Measurements from ENCODE around the gene ABCA9. TPM values are rescaled to one million over a fixed set of nuclear protein-coding genes. Genes with fewer than 3 reads are reported as not detected.

ABCA9 gene
- total and polyA plus RNA-seq, 2 donors from 2014 or later, result 0.45 to 2.0 TPM

GRCh38 chr17:69030169-69030568 lies 30.6 kb downstream of the ABCA9 start:
- intact Hi-C loops (cut with DNase I), result no loop called here
- no peaks in the 10 kb centered on the region for H3K36me3 ChIP-seq (ENCODE audit: control insufficient read depth in 2 of 3, insufficient read depth in 3 of 3, low read length in 3 of 3)
- H3K4me3 ChIP-seq (ENCODE audit: low read length in 3 of 3), result no peak overlapping the region
- no peaks in the 10 kb centered on the region for H3K27me3 ChIP-seq (ENCODE audit: control insufficient read depth, insufficient read depth, low read length)
- no peak for DNase-seq
- peaks cover 0 to 2% (median 0%) of the 10 kb centered on the region in 3 donors for H3K9me3 ChIP-seq (ENCODE audit: control insufficient read depth in 2 of 3, insufficient read depth in 1 of 3, low read length in 3 of 3)
- no peak for TF ChIP-seq CTCF (IDR thresholded peaks at IDR 0.05; ENCODE audit: borderline replicate concordance, extremely low read depth, insufficient read depth)
- no peaks in the 10 kb centered on the region for H3K4me1 ChIP-seq (ENCODE audit: control insufficient read depth in 2 of 3, insufficient read depth in 2 of 3, low read depth in 1 of 3, low read length in 3 of 3)
- FAIRE-seq, result no peak
- no peak overlapping the region for H3K9ac ChIP-seq (ENCODE audit: low read length in 3 of 3)
- no peak overlapping the region for H3K27ac ChIP-seq (ENCODE audit: low read depth in 2 of 2, low read length in 2 of 2)

GRCh38 chr17:69018687-69019086 lies 42.0 kb downstream of the ABCA9 start:
- H3K9me3 ChIP-seq (ENCODE audit: control insufficient read depth in 2 of 3, insufficient read depth in 1 of 3, low read length in 3 of 3), result no peaks in the 10 kb centered on the region
- no peak overlapping the region for H3K4me3 ChIP-seq (ENCODE audit: low read length in 3 of 3)
- FAIRE-seq, result no peak
- no peaks in the 10 kb centered on the region for H3K36me3 ChIP-seq (ENCODE audit: control insufficient read depth in 2 of 3, insufficient read depth in 3 of 3, low read length in 3 of 3)
- no peak for DNase-seq
- H3K27ac ChIP-seq (ENCODE audit: low read depth in 2 of 2, low read length in 2 of 2), result no peak overlapping the region
- TF ChIP-seq CTCF (IDR thresholded peaks at IDR 0.05; ENCODE audit: borderline replicate concordance, extremely low read depth, insufficient read depth), result no peak
- H3K27me3 ChIP-seq (ENCODE audit: control insufficient read depth, insufficient read depth, low read length), result no peaks in the 10 kb centered on the region
- no peak overlapping the region for H3K9ac ChIP-seq (ENCODE audit: low read length in 3 of 3)
- intact Hi-C loops (cut with DNase I), result no loop called here
- H3K4me1 ChIP-seq (ENCODE audit: control insufficient read depth in 2 of 3, insufficient read depth in 2 of 3, low read depth in 1 of 3, low read length in 3 of 3), result no peaks in the 10 kb centered on the region

GRCh38 chr17:69018022-69018615 lies 42.6 kb downstream of the ABCA9 start:
- Histone ChIP-seq H3K36me3 (ENCODE audit: control insufficient read depth in 2 of 3, insufficient read depth in 3 of 3, low read length in 3 of 3) (no peaks in the 10 kb centered on the region), H3K4me1 (ENCODE audit: control insufficient read depth in 2 of 3, insufficient read depth in 2 of 3, low read depth in 1 of 3, low read length in 3 of 3) (no peaks in the 10 kb centered on the region), H3K9ac (ENCODE audit: low read length in 3 of 3) (no peak overlapping the region), H3K9me3 (ENCODE audit: control insufficient read depth in 2 of 3, insufficient read depth in 1 of 3, low read length in 3 of 3) (no peaks in the 10 kb centered on the region), H3K27ac (ENCODE audit: low read depth in 2 of 2, low read length in 2 of 2) (no peak overlapping the region), H3K4me3 (ENCODE audit: low read length in 3 of 3) (no peak overlapping the region), H3K27me3 (ENCODE audit: control insufficient read depth, insufficient read depth, low read length) (no peaks in the 10 kb centered on the region)
- FAIRE-seq (no peak), DNase-seq (no peak)
- no peak for TF ChIP-seq CTCF (IDR thresholded peaks at IDR 0.05; ENCODE audit: borderline replicate concordance, extremely low read depth, insufficient read depth)
- intact Hi-C loops (cut with DNase I), result no loop called here

DNA sequence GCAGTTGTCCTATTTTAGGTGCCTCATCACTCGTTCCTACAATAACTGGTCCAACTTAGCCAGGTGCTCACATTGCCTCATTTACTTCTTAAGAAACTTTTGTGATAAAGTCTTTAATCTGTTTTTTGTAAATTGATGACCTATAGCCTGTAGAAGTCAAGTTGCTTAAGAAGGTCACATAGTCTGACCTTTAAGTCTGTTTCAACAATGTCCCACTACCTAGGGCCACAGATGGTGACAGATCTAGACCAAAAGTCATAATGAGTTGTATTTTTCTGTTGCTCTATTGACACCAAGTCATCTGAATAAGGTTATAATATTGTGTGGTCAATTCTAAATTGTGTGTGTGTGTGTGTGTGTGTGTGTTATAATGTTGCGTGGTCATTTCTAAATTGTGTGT lies 45.1 kb downstream of the ABCA9 start:
- H3K9ac ChIP-seq (ENCODE audit: low read length in 3 of 3), result no peak overlapping the region
- no peaks in the 10 kb centered on the region for H3K27me3 ChIP-seq (ENCODE audit: control insufficient read depth, insufficient read depth, low read length)
- no peak overlapping the region for H3K27ac ChIP-seq (ENCODE audit: low read depth in 2 of 2, low read length in 2 of 2)
- FAIRE-seq (no peak), DNase-seq (no peak)
- H3K4me3 ChIP-seq (ENCODE audit: low read length in 3 of 3), result no peak overlapping the region
- no peaks in the 10 kb centered on the region for H3K36me3 ChIP-seq (ENCODE audit: control insufficient read depth in 2 of 3, insufficient read depth in 3 of 3, low read length in 3 of 3)
- no peak for TF ChIP-seq CTCF (IDR thresholded peaks at IDR 0.05; ENCODE audit: borderline replicate concordance, extremely low read depth, insufficient read depth)
- intact Hi-C loops (cut with DNase I), result no loop called here
- no peaks in the 10 kb centered on the region for H3K4me1 ChIP-seq (ENCODE audit: control insufficient read depth in 2 of 3, insufficient read depth in 2 of 3, low read depth in 1 of 3, low read length in 3 of 3)
- H3K9me3 ChIP-seq (ENCODE audit: control insufficient read depth in 2 of 3, insufficient read depth in 1 of 3, low read length in 3 of 3), result no peaks in the 10 kb centered on the region
